PC-3 (cell line): ENCODE measurements around the gene RAPGEF4. TPM values are rescaled to one million over a fixed set of nuclear protein-coding genes. Genes with fewer than 3 reads are reported as not detected.

Experiments used
- ATAC-seq: fragments of 200-7000 bp; cut with Tn5 transposase; 2 replicates; pipeline ENCODE4 v1.9.1; 2020; ENCODE audit warnings: mild to moderate bottlenecking, moderate library complexity
- BruUV-seq: library from RNA; stranded (reverse); fragments of 400-500 nt; replicated peaks from 2 replicates; lab custom pipeline; 2021; lab: Mats Ljungman, UMichigan
- CTCF ChIA-PET: fragments of 300-600 bp; sonication (Branson Sonifier 250); formaldehyde crosslinking; loops from one replicate; lab custom pipeline; 2022; ENCODE audit warnings: antibody characterized with exemption; lab: Charles Lee
- POLR2A ChIA-PET: fragments of 300-600 bp; sonication (Branson Sonifier 250); formaldehyde crosslinking; loops from one replicate; lab custom pipeline; 2022; ENCODE audit warnings: antibody characterized with exemption; ENCODE audit not compliant: unreplicated experiment; lab: Charles Lee
- DNase-seq: peaks from one replicate; pipeline ENCODE4 v3.0.0-alpha.2; 2015
- H2AFZ ChIP-seq: fragments of 300-600 bp; sonication (generic); 2 replicates; pipeline ENCODE4 v1.6.0; 2016; ENCODE audit warnings: antibody characterized with exemption, low read length
- H3F3A ChIP-seq: fragments of 300-600 bp; sonication (generic); one replicate; pipeline ENCODE4 v1.6.0; 2017; ENCODE audit warnings: antibody characterized with exemption, low read length, control low read depth, mild to moderate bottlenecking; ENCODE audit not compliant: unreplicated experiment
- H3K27ac ChIP-seq: fragments of 300-600 bp; sonication (generic); 2 replicates; pipeline ENCODE4 v1.5.1; 2016; ENCODE audit warnings: mild to moderate bottlenecking, low read length
- H3K27me3 ChIP-seq: fragments of 300-600 bp; sonication (generic); 2 replicates; pipeline ENCODE4 v1.6.1; 2016; ENCODE audit warnings: low read length, mixed read lengths
- H3K36me3 ChIP-seq: fragments of 300-600 bp; sonication (generic); 2 replicates; pipeline ENCODE4 v1.6.1; 2016; ENCODE audit warnings: low read depth, mixed run types, low read length, mixed read lengths
- H3K4me1 ChIP-seq: fragments of 300-600 bp; sonication (generic); 2 replicates; pipeline ENCODE4 v1.5.1; 2016; ENCODE audit warnings: low read length; ENCODE audit not compliant: insufficient read depth
- H3K4me2 ChIP-seq: fragments of 300-600 bp; sonication (generic); 2 replicates; pipeline ENCODE4 v1.6.0; 2016; ENCODE audit warnings: low read length
- H3K4me3 ChIP-seq: fragments of 300-600 bp; sonication (generic); 2 replicates; pipeline ENCODE4 v1.5.1; 2016; ENCODE audit warnings: mild to moderate bottlenecking, low read length, mixed read lengths
- H3K79me2 ChIP-seq: fragments of 300-600 bp; sonication (generic); 2 replicates; pipeline ENCODE4 v1.6.1; 2017; ENCODE audit warnings: low read length, mixed read lengths
- H3K9ac ChIP-seq: fragments of 300-600 bp; sonication (generic); 2 replicates; pipeline ENCODE4 v1.6.0; 2016; ENCODE audit warnings: mild to moderate bottlenecking, low read length
- H3K9me2 ChIP-seq: fragments of 300-600 bp; sonication (generic); replicated peaks from 2 replicates; pipeline ENCODE4 v1.6.1; 2016; ENCODE audit warnings: mixed run types, low read length, mixed read lengths
- H3K9me3 ChIP-seq: fragments of 300-600 bp; sonication (generic); 2 replicates; pipeline ENCODE4 v1.6.1; 2016; ENCODE audit warnings: low read length, mixed read lengths
- H4K20me1 ChIP-seq: fragments of 300-600 bp; sonication (generic); 2 replicates; pipeline ENCODE4 v1.6.1; 2016; ENCODE audit warnings: low read length, mixed read lengths
- CTCF ChIP-seq: fragments of 300-600 bp; sonication (generic); conservative IDR thresholded peaks from 2 replicates; pipeline ENCODE4 v1.5.1; 2017; ENCODE audit warnings: antibody characterized with exemption, low read depth, mild to moderate bottlenecking, low read length
- EZH2 ChIP-seq: fragments of 300-600 bp; sonication (generic); IDR thresholded peaks from one replicate; pipeline ENCODE4 v1.6.1; 2017; ENCODE audit warnings: antibody characterized with exemption, mild to moderate bottlenecking, low read length; ENCODE audit not compliant: unreplicated experiment
- EZH2phosphoT487 ChIP-seq: fragments of 300-600 bp; sonication (generic); IDR thresholded peaks from 2 replicates; pipeline ENCODE4 v1.6.1; 2018; ENCODE audit warnings: mild to moderate bottlenecking, antibody characterized with exemption, low read length, borderline replicate concordance
- intact Hi-C: fragments of 100-400 bp; cut with micrococcal nuclease; formaldehyde crosslinking; loops from 2 replicates; pipeline ENCODE4 v1.9.0; 2023
- total RNA-seq: library from RNA; depleted of rRNA; stranded (reverse); fragments of >200 nt; gene quantifications from 2 replicates; pipeline ENCODE4 v1.2.3, GENCODE V29; 2014

Gene RAPGEF4
- total RNA-seq, 1 experiment from 2014 or later = 0.87 TPM

GRCh38 chr2:172830482-172830881 lies 94.8 kb downstream of the RAPGEF4 start:
- POLR2A ChIA-PET = no interaction called here
- Histone ChIP-seq H3K79me2 (no peaks in the 10 kb centered on the region), H3K4me1 (no peaks in the 10 kb centered on the region; the same call in 1 of the 2 replicates), H2AFZ (no peak overlapping the region), H3K27ac (no peak overlapping the region), H3K36me3 (no peaks in the 10 kb centered on the region), H3K9me2 (no peaks in the 10 kb centered on the region), H3F3A (no peaks in the 10 kb centered on the region), H3K4me2 (no peak overlapping the region), H4K20me1 (no peaks in the 10 kb centered on the region), H3K9ac (no peak overlapping the region), H3K4me3 (no peak overlapping the region), H3K9me3 (no peaks in the 10 kb centered on the region), H3K27me3 (no peaks in the 10 kb centered on the region)
- BruUV-seq = no TSS peak
- no peak for TF ChIP-seq CTCF
- no peak for TF ChIP-seq EZH2
- no peak for TF ChIP-seq EZH2phosphoT487
- CTCF ChIA-PET = no interaction called here
- intact Hi-C loops = no loop called here
- DNase-seq (no peak), ATAC-seq (no peak)

- H3K27me3 ChIP-seq = no peaks in the 10 kb centered on the region
Measured at GRCh38 chr2:172833898-172834297, 98.3 kb downstream of the RAPGEF4 start.

More at GRCh38 chr2:172833898-172834297, 98.3 kb downstream of the RAPGEF4 start:
- Histone ChIP-seq H3K36me3 (no peaks in the 10 kb centered on the region), H3K9me2 (peaks cover 6% of the 10 kb centered on the region; the same call in 1 of the 2 replicates), H3K4me3 (no peak overlapping the region), H3K4me2 (no peak overlapping the region), H3K9me3 (no peaks in the 10 kb centered on the region), H2AFZ (no peak overlapping the region), H3K4me1 (peaks cover 20% of the 10 kb centered on the region), H3K9ac (no peak overlapping the region), H4K20me1 (no peaks in the 10 kb centered on the region), H3K27ac (no peak overlapping the region), H3F3A (no peaks in the 10 kb centered on the region), H3K79me2 (no peaks in the 10 kb centered on the region)
- intact Hi-C loops = no loop called here
- DNase-seq = no peak
- ATAC-seq = no peak
- no TSS peak for BruUV-seq
- TF ChIP-seq EZH2phosphoT487 (no peak), CTCF (no peak), EZH2 (no peak)
- ChIA-PET POLR2A (no interaction called here), CTCF (no interaction called here)
